HCT116 (cell line): Measurements from ENCODE around the gene ARVCF. TPM values are rescaled to one million over a fixed set of nuclear protein-coding genes. Genes with fewer than 3 reads are reported as not detected.

Experiments
- ATAC-seq: fragments of 200-7000 bp; cut with Tn5 transposase; 2 replicates; pipeline ENCODE4 v1.9.1; 2020; ENCODE audit warnings: mild to moderate bottlenecking, moderate library complexity
- BruUV-seq: library from RNA; stranded (reverse); fragments of 400-500 nt; replicated peaks from 2 replicates; lab custom pipeline; 2021; lab: Mats Ljungman, UMichigan
- CTCF ChIA-PET: fragments of 300-600 bp; sonication (Branson Sonifier 250); formaldehyde crosslinking; loops from one replicate; lab custom pipeline; 2021; ENCODE audit warnings: antibody characterized with exemption; lab: Charles Lee
- POLR2A ChIA-PET: fragments of 300-600, 350-600 bp; sonication (Branson Sonifier 250); formaldehyde crosslinking; loops from one replicate; lab custom pipeline; 2021; ENCODE audit warnings: antibody characterized with exemption; lab: Charles Lee
- RAD21 ChIA-PET, 2 experiments: fragments of 300-600 bp; sonication (Branson Sonifier 250); formaldehyde crosslinking; loops; one replicate each; lab custom pipeline; 2023; ENCODE audit warnings: low total read pairs in 2 of 2; ENCODE audit not compliant: uncharacterized antibody in 2 of 2, unreplicated experiment in 2 of 2, low non-redundant PET in 1 of 2; lab: Charles Lee
- DNase-seq: peaks from one replicate; pipeline ENCODE4 v3.0.0-alpha.2; 2010; ENCODE audit warnings: low read depth, low spot score
- H2AFZ ChIP-seq: fragments of 200-600 bp; shearing (Covaris generic), sonication (generic); 2 replicates; pipeline ENCODE4 v1.6.1; 2017; ENCODE audit warnings: low read depth, mixed run types, mixed read lengths, antibody characterized with exemption, low read length; ENCODE audit not compliant: poor library complexity, severe bottlenecking
- H3K27ac ChIP-seq: 2 replicates; pipeline ENCODE4 v1.5.1; 2012; ENCODE audit warnings: low read depth, low read length
- H3K27me3 ChIP-seq: fragments of 200-600 bp; sonication (generic); 2 replicates; pipeline ENCODE4 v1.6.1; 2016; ENCODE audit warnings: mixed run types, low read length, mixed read lengths; ENCODE audit not compliant: insufficient read depth
- H3K36me3 ChIP-seq, 2 experiments: fragments of 200-500 bp in 1 of 2; fragments of 200-600 bp in 1 of 2; sonication (Bioruptor generic) in 1 of 2; sonication (generic) in 1 of 2; 2 replicates each; pipeline versions ENCODE4 v1.5.1 to v1.6.1; 2014 to 2016; ENCODE audit warnings: low read length in 2 of 2, inconsistent platforms in 1 of 2, mixed read lengths in 1 of 2, mixed run types in 1 of 2; ENCODE audit not compliant: insufficient read depth in 2 of 2, control insufficient read depth in 1 of 2
- H3K4me1 ChIP-seq, 2 experiments: fragments of 200-600 bp in 1 of 2; sonication (generic) in 1 of 2; 2 replicates each; pipeline versions ENCODE4 v1.5.1 to v1.6.1; 2012 to 2017; ENCODE audit warnings: low read length in 2 of 2, inconsistent platforms in 1 of 2, mild to moderate bottlenecking in 1 of 2, mixed read lengths in 1 of 2, mixed run types in 1 of 2, moderate library complexity in 1 of 2; ENCODE audit not compliant: insufficient read depth in 2 of 2, control insufficient read depth in 1 of 2
- H3K4me2 ChIP-seq: fragments of 200-600 bp; sonication (generic); 2 replicates; pipeline ENCODE4 v1.6.1; 2017; ENCODE audit warnings: mixed run types, low read length, mixed read lengths
- H3K4me3 ChIP-seq, 2 experiments: fragments of 200-600 bp in 1 of 2; sonication (generic) in 1 of 2; replicated peaks in 1 of 2; 2 replicates each; pipeline ENCODE4 v1.5.1; 2011 to 2016; ENCODE audit warnings: low read length in 2 of 2, control low read depth in 1 of 2, low read depth in 1 of 2, mild to moderate bottlenecking in 1 of 2, mixed read lengths in 1 of 2, mixed run types in 1 of 2
- H3K79me2 ChIP-seq: fragments of 200-600 bp; sonication (generic); 2 replicates; pipeline ENCODE4 v1.6.1; 2017; ENCODE audit warnings: mild to moderate bottlenecking, mixed run types, low read length, moderate library complexity, mixed read lengths; ENCODE audit not compliant: insufficient read depth
- H3K9ac ChIP-seq: fragments of 200-600 bp; sonication (generic); 2 replicates; pipeline ENCODE4 v1.6.1; 2016; ENCODE audit warnings: low read length, mixed read lengths
- H3K9me2 ChIP-seq: fragments of 200-600 bp; sonication (generic), shearing (Covaris generic); 2 replicates; pipeline ENCODE4 v1.6.1; 2017; ENCODE audit warnings: mixed run types, mild to moderate bottlenecking, moderate library complexity; ENCODE audit not compliant: insufficient read depth
- H3K9me3 ChIP-seq, 2 experiments: fragments of 200-500 bp in 1 of 2; fragments of 200-600 bp in 1 of 2; sonication (Bioruptor generic) in 1 of 2; sonication (generic) in 1 of 2; 2 replicates each; pipeline ENCODE4 v1.6.1; 2014 to 2017; ENCODE audit warnings: low read length in 2 of 2, mixed read lengths in 2 of 2, inconsistent platforms in 1 of 2, low read depth in 1 of 2, mild to moderate bottlenecking in 1 of 2, mixed run types in 1 of 2, moderate library complexity in 1 of 2; ENCODE audit not compliant: control insufficient read depth in 1 of 2, insufficient read depth in 1 of 2
- H4K20me1 ChIP-seq: fragments of 200-600 bp; sonication (generic), shearing (Covaris generic); 2 replicates; pipeline ENCODE4 v1.6.1; 2017; ENCODE audit warnings: mixed run types, mild to moderate bottlenecking, moderate library complexity; ENCODE audit not compliant: insufficient read depth
- CBX3 ChIP-seq: IDR thresholded peaks from 2 replicates; pipeline ENCODE4 v1.6.1; 2012; ENCODE audit warnings: low read depth
- EGR1 ChIP-seq: IDR thresholded peaks from 2 replicates; pipeline ENCODE4 v1.6.1; 2012; ENCODE audit warnings: low read depth
- ELF1 ChIP-seq: IDR thresholded peaks from 2 replicates; pipeline ENCODE4 v1.6.1; 2012; ENCODE audit warnings: low read depth, borderline replicate concordance
- EZH2 ChIP-seq: fragments of 200-600 bp; sonication (generic); IDR thresholded peaks from 2 replicates; pipeline ENCODE4 v1.6.1; 2017; ENCODE audit warnings: antibody characterized with exemption, mixed run types
- EZH2phosphoT487 ChIP-seq: fragments of 200-600 bp; IDR thresholded peaks from 2 replicates; pipeline ENCODE4 v1.6.1; 2018; ENCODE audit warnings: antibody characterized with exemption, borderline replicate concordance
- FOSL1 ChIP-seq: IDR thresholded peaks from 2 replicates; pipeline ENCODE4 v1.6.1; 2012; ENCODE audit warnings: low read depth
- JUND ChIP-seq: IDR thresholded peaks from 2 replicates; pipeline ENCODE4 v1.6.1; 2012
- POLR2AphosphoS5 ChIP-seq: IDR thresholded peaks from 2 replicates; pipeline ENCODE4 v1.6.1; 2011; ENCODE audit warnings: mild to moderate bottlenecking, low read depth, low read length, moderate library complexity
- RAD21 ChIP-seq: IDR thresholded peaks from 2 replicates; pipeline ENCODE4 v1.6.1; 2012; ENCODE audit warnings: low read depth, mild to moderate bottlenecking
- SIN3A ChIP-seq: IDR thresholded peaks from 2 replicates; pipeline ENCODE4 v1.6.1; 2012; ENCODE audit warnings: low read depth
- SRF ChIP-seq: IDR thresholded peaks from 2 replicates; pipeline ENCODE4 v1.6.1; 2012; ENCODE audit warnings: low read depth
- TCF7L2 ChIP-seq: IDR thresholded peaks from 2 replicates; pipeline ENCODE4 v1.7.0; 2011; ENCODE audit warnings: borderline replicate concordance, inconsistent platforms; ENCODE audit not compliant: insufficient read depth, insufficient read length; ENCODE audit errors: extremely low read depth
- YY1 ChIP-seq: IDR thresholded peaks from 2 replicates; pipeline ENCODE4 v1.6.1; 2011; ENCODE audit warnings: low read length, low read depth, moderate library complexity, mild to moderate bottlenecking; ENCODE audit not compliant: insufficient replicate concordance; ENCODE audit errors: extremely low read depth
- ZFX ChIP-seq: fragments of 450-650 bp; IDR thresholded peaks from 2 replicates; pipeline ENCODE4 v1.6.1; 2017
- intact Hi-C: fragments of 100-400 bp; cut with micrococcal nuclease; formaldehyde crosslinking; loops from 2 replicates; pipeline ENCODE4 v1.10.0; 2022
- total RNA-seq: library from RNA; stranded (reverse); gene quantifications from one replicate; pipeline ENCODE4 v1.2.1, GENCODE V29; 2021; ENCODE audit not compliant: unreplicated experiment
- TF ChIP-seq, protein P1 (sequence below): IDR thresholded peaks from 2 replicates; pipeline ENCODE4 v1.6.1; 2012
- TF ChIP-seq, protein P2 (sequence below): IDR thresholded peaks from 2 replicates; pipeline ENCODE4 v1.6.1; 2011; ENCODE audit warnings: mild to moderate bottlenecking, low read length, moderate library complexity; ENCODE audit not compliant: insufficient replicate concordance; ENCODE audit errors: extremely low read depth
- TF ChIP-seq, protein P3 (sequence below): IDR thresholded peaks from 2 replicates; pipeline ENCODE4 v1.6.1; 2012

The ARVCF gene
- total RNA-seq, 1 experiment from 2014 or later, result 42.8 TPM

DNA sequence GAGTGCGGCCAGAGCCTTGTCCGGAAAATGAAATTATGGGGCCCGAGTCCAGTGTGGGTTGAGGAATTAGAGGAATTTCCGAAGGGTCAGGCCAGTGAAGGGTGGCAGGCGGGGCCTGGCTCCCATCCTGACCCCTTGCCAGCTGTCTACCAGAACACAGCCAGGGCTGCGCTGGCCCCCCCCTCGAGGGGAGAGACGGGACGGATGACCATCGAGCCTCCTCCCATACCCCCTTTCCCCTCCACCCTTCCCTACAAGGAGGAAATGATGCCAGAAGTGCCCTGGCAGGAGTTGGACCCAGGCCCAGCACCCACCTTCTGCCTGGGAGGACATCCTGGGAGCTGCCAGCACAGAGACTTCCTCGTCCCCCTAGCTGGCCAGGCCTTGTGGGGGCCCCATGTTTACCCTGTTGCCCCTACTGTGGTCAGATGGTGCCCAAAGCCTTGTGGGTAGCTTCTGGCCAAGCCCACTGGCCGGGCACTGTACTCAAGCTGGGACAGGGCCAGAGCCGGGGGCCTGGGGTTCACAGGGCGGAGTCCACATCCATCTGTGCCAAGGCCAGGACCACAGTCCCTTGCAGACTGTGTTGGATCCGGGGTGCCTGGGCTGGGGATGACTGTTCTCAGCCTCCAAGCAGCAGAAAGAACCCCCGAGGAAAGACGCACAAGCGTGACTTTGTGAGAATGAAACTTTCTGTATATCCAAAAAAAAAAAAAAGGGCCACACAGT, 20.8 kb downstream of the ARVCF start:
- ChIA-PET POLR2A (no interaction called here), CTCF (no interaction called here), RAD21 (no interaction called here)
- Histone ChIP-seq H3K27ac (no peak overlapping the region), H3K79me2 (no peaks in the 10 kb centered on the region), H4K20me1 (no peaks in the 10 kb centered on the region), H3K9ac (no peak overlapping the region), H3K36me3 (no peaks in the 10 kb centered on the region), H2AFZ (no peak overlapping the region), H3K27me3 (no peaks in the 10 kb centered on the region), H3K4me2 (no peak overlapping the region), H3K9me3 (no peaks in the 10 kb centered on the region), H3K4me1 (peaks cover 0 to 5% of the 10 kb centered on the region in 2 experiments; a peak in 1 of 4 replicates), H3K9me2 (no peaks in the 10 kb centered on the region), H3K4me3 (no peak overlapping the region)
- ATAC-seq (no peak), DNase-seq (no peak)
- no TSS peak for BruUV-seq
- intact Hi-C loops, result no loop called here
- TF ChIP-seq EZH2phosphoT487 (no peak), RAD21 (no peak), CBX3 (no peak), SIN3A (no peak), ELF1 (no peak), SRF (no peak), YY1 (no peak), TCF7L2 (no peak), FOSL1 (no peak), EGR1 (no peak), JUND (no peak), POLR2AphosphoS5 (no peak), EZH2 (no peak), ZFX (no peak)
- TF ChIP-seq, protein P1, sequence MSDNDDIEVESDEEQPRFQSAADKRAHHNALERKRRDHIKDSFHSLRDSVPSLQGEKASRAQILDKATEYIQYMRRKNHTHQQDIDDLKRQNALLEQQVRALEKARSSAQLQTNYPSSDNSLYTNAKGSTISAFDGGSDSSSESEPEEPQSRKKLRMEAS, result no peak
- TF ChIP-seq, protein P2, sequence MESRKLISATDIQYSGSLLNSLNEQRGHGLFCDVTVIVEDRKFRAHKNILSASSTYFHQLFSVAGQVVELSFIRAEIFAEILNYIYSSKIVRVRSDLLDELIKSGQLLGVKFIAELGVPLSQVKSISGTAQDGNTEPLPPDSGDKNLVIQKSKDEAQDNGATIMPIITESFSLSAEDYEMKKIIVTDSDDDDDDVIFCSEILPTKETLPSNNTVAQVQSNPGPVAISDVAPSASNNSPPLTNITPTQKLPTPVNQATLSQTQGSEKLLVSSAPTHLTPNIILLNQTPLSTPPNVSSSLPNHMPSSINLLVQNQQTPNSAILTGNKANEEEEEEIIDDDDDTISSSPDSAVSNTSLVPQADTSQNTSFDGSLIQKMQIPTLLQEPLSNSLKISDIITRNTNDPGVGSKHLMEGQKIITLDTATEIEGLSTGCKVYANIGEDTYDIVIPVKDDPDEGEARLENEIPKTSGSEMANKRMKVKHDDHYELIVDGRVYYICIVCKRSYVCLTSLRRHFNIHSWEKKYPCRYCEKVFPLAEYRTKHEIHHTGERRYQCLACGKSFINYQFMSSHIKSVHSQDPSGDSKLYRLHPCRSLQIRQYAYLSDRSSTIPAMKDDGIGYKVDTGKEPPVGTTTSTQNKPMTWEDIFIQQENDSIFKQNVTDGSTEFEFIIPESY, result no peak
- TF ChIP-seq, protein P3, sequence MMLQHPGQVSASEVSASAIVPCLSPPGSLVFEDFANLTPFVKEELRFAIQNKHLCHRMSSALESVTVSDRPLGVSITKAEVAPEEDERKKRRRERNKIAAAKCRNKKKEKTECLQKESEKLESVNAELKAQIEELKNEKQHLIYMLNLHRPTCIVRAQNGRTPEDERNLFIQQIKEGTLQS, result no peak
